ENCODE results near the gene RPP14. TPM values are rescaled to one million over a fixed set of nuclear protein-coding genes. Genes with fewer than 3 reads are reported as not detected.

Gene RPP14
- total and polyA plus RNA-seq, 2 donors (not counting 3 experiments of a cell fraction or from before 2014, with no cell fraction given), result 11.9 to 18.1 TPM

DNA sequence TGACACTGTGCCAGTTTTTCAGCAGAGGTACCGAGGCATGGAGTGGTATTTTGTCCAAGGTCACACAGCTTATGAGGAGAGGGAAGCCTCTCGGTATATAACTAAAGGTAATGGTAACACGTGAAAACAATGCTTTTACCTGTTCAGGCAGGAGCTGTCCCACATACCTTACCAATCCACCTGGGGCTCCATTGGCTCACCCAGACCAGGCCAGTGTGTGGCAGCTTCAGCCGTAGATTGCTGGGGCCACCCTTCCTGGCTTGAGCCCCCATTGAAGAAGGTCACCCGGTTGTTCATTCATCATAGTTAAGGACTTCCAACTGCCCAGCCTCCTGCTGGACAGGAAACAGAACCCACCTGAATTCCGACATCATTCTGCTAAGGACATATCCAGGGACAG is 9.2 kb upstream of the RPP14 start:
- ChIA-PET POLR2A (no interaction called here), CTCF (interaction anchor here (0.7 to 10.0 kb wide), 3 partner anchors 9 to 110 kb away, joined by 4 to 369 read pairs (median 7); partner anchors contain the start of genes ABHD6, HTD2 and RPP14)
- Histone ChIP-seq H3K4me1 (ENCODE audit: control insufficient read depth, extremely low read depth, insufficient read depth, low read length) (no peaks in the 10 kb centered on the region), H3K36me3 (ENCODE audit: control insufficient read depth in 2 of 2, extremely low read depth in 1 of 2, insufficient read depth in 2 of 2, low read length in 2 of 2) (no peaks in the 10 kb centered on the region), H3K4me2 (ENCODE audit: insufficient read depth, low read length) (no peak overlapping the region), H4K20me1 (replicated peaks; ENCODE audit: control insufficient read depth, extremely low read depth, insufficient read depth, low read length) (no peaks in the 10 kb centered on the region), H3K9me3 (replicated peaks; ENCODE audit: control insufficient read depth, insufficient read depth, low read length) (no peaks in the 10 kb centered on the region), H3K4me3 (replicated peaks in 1 of 3; ENCODE audit: insufficient read depth in 1 of 3, low read depth in 1 of 3, low read length in 3 of 3) (no peak overlapping the region), H3K79me2 (ENCODE audit: control insufficient read depth, insufficient read depth, low read length) (no peaks in the 10 kb centered on the region), H3K9ac (replicated peaks; ENCODE audit: extremely low read depth, insufficient read depth, low read length) (no peak overlapping the region), H3K9me1 (replicated peaks; ENCODE audit: control insufficient read depth, extremely low read depth, insufficient read depth, low read length) (no peaks in the 10 kb centered on the region), H2AFZ (ENCODE audit: low read depth, low read length) (no peak overlapping the region), H3K27me3 (ENCODE audit: control insufficient read depth in 2 of 2, insufficient read depth in 2 of 2, low read length in 2 of 2) (peaks cover 8% of the 10 kb centered on the region in 2 experiments), H3K27ac (ENCODE audit: insufficient read depth, low read depth, low read length) (no peak overlapping the region)
- TF ChIP-seq POLR2AphosphoS5 (IDR thresholded peaks at IDR 0.05; ENCODE audit: insufficient read depth, low read depth, low read length) (no peak), MYC (IDR thresholded peaks at IDR 0.05; ENCODE audit: low read depth, low read length) (no peak), JUN (IDR thresholded peaks at IDR 0.05; ENCODE audit: borderline replicate concordance, insufficient read depth, insufficient read length, low read depth) (no peak), FOS (IDR thresholded peaks at IDR 0.05; ENCODE audit: borderline replicate concordance, insufficient read depth, low read length) (no peak), MAX (IDR thresholded peaks at IDR 0.05; ENCODE audit: insufficient read depth, insufficient read length) (no peak), GATA2 (IDR thresholded peaks at IDR 0.05; ENCODE audit: insufficient read depth, insufficient read length, low read depth, low read length) (no peak), EZH2 (IDR thresholded peaks at IDR 0.05; ENCODE audit: borderline replicate concordance, low read depth, low read length, severe bottlenecking) (no peak), POLR2A (IDR thresholded peaks at IDR 0.05; ENCODE audit: low read depth, low read length) (no peak)
- TF ChIP-seq, protein P1, sequence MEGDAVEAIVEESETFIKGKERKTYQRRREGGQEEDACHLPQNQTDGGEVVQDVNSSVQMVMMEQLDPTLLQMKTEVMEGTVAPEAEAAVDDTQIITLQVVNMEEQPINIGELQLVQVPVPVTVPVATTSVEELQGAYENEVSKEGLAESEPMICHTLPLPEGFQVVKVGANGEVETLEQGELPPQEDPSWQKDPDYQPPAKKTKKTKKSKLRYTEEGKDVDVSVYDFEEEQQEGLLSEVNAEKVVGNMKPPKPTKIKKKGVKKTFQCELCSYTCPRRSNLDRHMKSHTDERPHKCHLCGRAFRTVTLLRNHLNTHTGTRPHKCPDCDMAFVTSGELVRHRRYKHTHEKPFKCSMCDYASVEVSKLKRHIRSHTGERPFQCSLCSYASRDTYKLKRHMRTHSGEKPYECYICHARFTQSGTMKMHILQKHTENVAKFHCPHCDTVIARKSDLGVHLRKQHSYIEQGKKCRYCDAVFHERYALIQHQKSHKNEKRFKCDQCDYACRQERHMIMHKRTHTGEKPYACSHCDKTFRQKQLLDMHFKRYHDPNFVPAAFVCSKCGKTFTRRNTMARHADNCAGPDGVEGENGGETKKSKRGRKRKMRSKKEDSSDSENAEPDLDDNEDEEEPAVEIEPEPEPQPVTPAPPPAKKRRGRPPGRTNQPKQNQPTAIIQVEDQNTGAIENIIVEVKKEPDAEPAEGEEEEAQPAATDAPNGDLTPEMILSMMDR (IDR thresholded peaks at IDR 0.05; ENCODE audit: extremely low read depth in 1 of 2, insufficient read depth in 1 of 2, low read depth in 1 of 2, low read length in 2 of 2), result no peak
- dilution Hi-C loops (cut with MboI; ENCODE audit: extremely low pct_ligation_motif_present, low sequenced_read_pairs), result no loop called here
- intact Hi-C loops (cut with micrococcal nuclease), result no loop called here
- FAIRE-seq, result no peak
- no peak for DNase-seq (ENCODE audit: low read depth, low spot score)
- no TSS peak for BruUV-seq (replicated peaks)

All from endothelial cell of umbilical vein (primary cell).